Measurements from ENCODE around the gene TP73. TPM values are rescaled to one million over a fixed set of nuclear protein-coding genes. Genes with fewer than 3 reads are reported as not detected.

TP73 gene
- total RNA-seq, 3 donors from 2014 or later (not counting 1 experiment from before 2014, with no cell fraction given) = 0.28 to 0.50 (median 0.39) TPM

- no peak for DNase-seq
- H3K4me3 ChIP-seq (ENCODE audit: low read length) = no peak overlapping the region
- no peaks in the 10 kb centered on the region for H3K9me3 ChIP-seq (ENCODE audit: control insufficient read depth, insufficient read depth, low read length)
- intact Hi-C loops (cut with micrococcal nuclease) = no loop called here
- no peak for TF ChIP-seq CTCF (IDR thresholded peaks at IDR 0.05)
- ATAC-seq = no peak
- Mint-ChIP-seq H3K36me3 (no peaks in the 10 kb centered on the region), H3K27ac (no peak overlapping the region), H3K27me3 (ENCODE audit: low read depth in 2 of 2) (no peaks in the 10 kb centered on the region), H3K9me3 (no peaks in the 10 kb centered on the region), H3K4me1 (peaks cover 0 to 9% of the 10 kb centered on the region in 2 donors), H3K4me3 (no peak overlapping the region)
- no peak overlapping the region for H3K27ac ChIP-seq (ENCODE audit: low read length)
- WGBS (ENCODE audit: insufficient coverage) = 90% methylated on average over 12 of the region's 12 CpGs
- no peaks in the 10 kb centered on the region for H3K4me1 ChIP-seq (ENCODE audit: control insufficient read depth, insufficient read depth, low read length)
- no peaks in the 10 kb centered on the region for H3K27me3 ChIP-seq (ENCODE audit: control insufficient read depth, insufficient read depth, low read length)
- no peaks in the 10 kb centered on the region for H3K36me3 ChIP-seq (ENCODE audit: control insufficient read depth, insufficient read depth, low read length)
Observed at GRCh38 chr1:3697810-3698209, 45.5 kb downstream of the TP73 start.

- 89% methylated on average over 29 of the region's 29 CpGs for WGBS (ENCODE audit: insufficient coverage)
- no peak overlapping the region for H3K4me3 Mint-ChIP-seq
- no peak for ATAC-seq
Observed at GRCh38 chr1:3698660-3699408, 46.5 kb downstream of the TP73 start.

GRCh38 chr1:3699596-3699995, 47.3 kb downstream of the TP73 start:
- no peaks in the 10 kb centered on the region for H3K9me3 ChIP-seq (ENCODE audit: control insufficient read depth, insufficient read depth, low read length)
- no peaks in the 10 kb centered on the region for H3K36me3 ChIP-seq (ENCODE audit: control insufficient read depth, insufficient read depth, low read length)
- ATAC-seq (no peak), DNase-seq (no peak)
- no peak for TF ChIP-seq CTCF (IDR thresholded peaks at IDR 0.05)
- Mint-ChIP-seq H3K27me3 (ENCODE audit: low read depth in 2 of 2) (no peaks in the 10 kb centered on the region), H3K4me3 (no peak overlapping the region), H3K4me1 (peaks cover 5 to 19% of the 10 kb centered on the region in 2 donors), H3K9me3 (no peaks in the 10 kb centered on the region), H3K27ac (no peak overlapping the region), H3K36me3 (no peaks in the 10 kb centered on the region)
- H3K27me3 ChIP-seq (ENCODE audit: control insufficient read depth, insufficient read depth, low read length) = no peaks in the 10 kb centered on the region
- intact Hi-C loops (cut with micrococcal nuclease) = no loop called here
- 77% methylated on average over 18 of the region's 18 CpGs for WGBS (ENCODE audit: insufficient coverage)
- no peak overlapping the region for H3K27ac ChIP-seq (ENCODE audit: low read length)
- H3K4me3 ChIP-seq (ENCODE audit: low read length) = no peak overlapping the region
- H3K4me1 ChIP-seq (ENCODE audit: control insufficient read depth, insufficient read depth, low read length) = peaks cover 5% of the 10 kb centered on the region

More at GRCh38 chr1:3698660-3699408, 46.5 kb downstream of the TP73 start:
- H3K9me3 Mint-ChIP-seq = no peaks in the 10 kb centered on the region
- H3K27ac Mint-ChIP-seq = no peak overlapping the region
- intact Hi-C loops (cut with micrococcal nuclease) = no loop called here
- DNase-seq = no peak
- TF ChIP-seq CTCF (IDR thresholded peaks at IDR 0.05) = no peak
- H3K4me1 Mint-ChIP-seq = peaks cover 0 to 13% of the 10 kb centered on the region in 2 donors
- no peak overlapping the region for H3K4me3 ChIP-seq (ENCODE audit: low read length)
- H3K36me3 ChIP-seq (ENCODE audit: control insufficient read depth, insufficient read depth, low read length) = no peaks in the 10 kb centered on the region
- no peak overlapping the region for H3K27ac ChIP-seq (ENCODE audit: low read length)
- H3K4me1 ChIP-seq (ENCODE audit: control insufficient read depth, insufficient read depth, low read length) = no peaks in the 10 kb centered on the region
- H3K27me3 ChIP-seq (ENCODE audit: control insufficient read depth, insufficient read depth, low read length) = no peaks in the 10 kb centered on the region
- H3K27me3 Mint-ChIP-seq (ENCODE audit: low read depth in 2 of 2) = no peaks in the 10 kb centered on the region
- no peaks in the 10 kb centered on the region for H3K36me3 Mint-ChIP-seq
- H3K9me3 ChIP-seq (ENCODE audit: control insufficient read depth, insufficient read depth, low read length) = no peaks in the 10 kb centered on the region

- TF ChIP-seq CTCF (IDR thresholded peaks at IDR 0.05) = no peak
- Mint-ChIP-seq H3K9me3 (no peaks in the 10 kb centered on the region), H3K27ac (no peak overlapping the region), H3K36me3 (no peaks in the 10 kb centered on the region), H3K27me3 (ENCODE audit: low read depth in 2 of 2) (no peaks in the 10 kb centered on the region), H3K4me3 (no peak overlapping the region), H3K4me1 (peaks cover 5 to 17% of the 10 kb centered on the region in 2 donors)
- H3K36me3 ChIP-seq (ENCODE audit: control insufficient read depth, insufficient read depth, low read length) = no peaks in the 10 kb centered on the region
- 81% methylated on average over 10 of the region's 10 CpGs for WGBS (ENCODE audit: insufficient coverage)
- no peaks in the 10 kb centered on the region for H3K9me3 ChIP-seq (ENCODE audit: control insufficient read depth, insufficient read depth, low read length)
- no peak overlapping the region for H3K27ac ChIP-seq (ENCODE audit: low read length)
- H3K4me1 ChIP-seq (ENCODE audit: control insufficient read depth, insufficient read depth, low read length) = peaks cover 5% of the 10 kb centered on the region
- H3K4me3 ChIP-seq (ENCODE audit: low read length) = no peak overlapping the region
- ATAC-seq = no peak
- intact Hi-C loops (cut with micrococcal nuclease) = no loop called here
- no peak for DNase-seq
- no peaks in the 10 kb centered on the region for H3K27me3 ChIP-seq (ENCODE audit: control insufficient read depth, insufficient read depth, low read length)
Observed at GRCh38 chr1:3700631-3701030, 48.3 kb downstream of the TP73 start.

All from natural killer cell (primary cell).